ENCODE data around the gene MRPS30.

GRCh38 chr5:44844744-44845143 lies 36.0 kb downstream of the MRPS30 start:
- TF ChIP-seq CTCF (conservative IDR thresholded peaks at IDR 0.05 in 1 of 2, IDR thresholded peaks at IDR 0.05 in 1 of 2; ENCODE audit: extremely low read depth in 1 of 2, insufficient read depth in 1 of 2, low read depth in 1 of 2, low read length in 2 of 2) (no peak), EZH2 (IDR thresholded peaks at IDR 0.05; ENCODE audit: borderline replicate concordance, low read length) (no peak)
